GM20431 (cell line): ENCODE data around the gene GRIK1.

Experiments
- in situ Hi-C: fragments of 300-500 bp; cut with MseI, MboI; formaldehyde crosslinking; loops from one replicate; pipeline ENCODE4 v1.15.0; 2020; ENCODE audit warnings: low sequenced_read_pairs; ENCODE audit not compliant: unreplicated experiment

GRIK1 gene

DNA sequence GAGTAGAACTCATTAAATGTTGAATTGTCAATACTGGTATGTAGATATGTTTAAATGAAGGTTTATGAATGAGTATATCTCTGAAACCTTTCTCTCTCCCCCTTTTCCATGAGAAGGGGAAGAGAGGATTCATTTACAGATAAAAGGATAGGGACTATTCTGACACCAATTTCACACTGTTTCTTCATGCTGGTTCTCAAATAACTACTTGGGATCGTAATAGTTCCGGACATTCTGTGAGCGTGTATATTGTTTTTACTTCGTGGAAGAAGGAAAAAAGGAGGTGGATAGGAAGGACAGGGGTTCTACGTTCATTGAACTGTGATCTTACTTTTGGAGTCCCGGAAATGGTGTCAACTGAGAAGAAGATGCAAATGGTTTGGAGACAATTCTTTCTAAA lies 284.2 kb downstream of the GRIK1 start:
- in situ Hi-C loops: no loop called here

- in situ Hi-C loops: no loop called here
Observed at GRCh38 chr21:29654855-29655254, 284.9 kb downstream of the GRIK1 start.

- in situ Hi-C loops: no loop called here
Observed at GRCh38 chr21:29654203-29654602, 285.6 kb downstream of the GRIK1 start.

DNA sequence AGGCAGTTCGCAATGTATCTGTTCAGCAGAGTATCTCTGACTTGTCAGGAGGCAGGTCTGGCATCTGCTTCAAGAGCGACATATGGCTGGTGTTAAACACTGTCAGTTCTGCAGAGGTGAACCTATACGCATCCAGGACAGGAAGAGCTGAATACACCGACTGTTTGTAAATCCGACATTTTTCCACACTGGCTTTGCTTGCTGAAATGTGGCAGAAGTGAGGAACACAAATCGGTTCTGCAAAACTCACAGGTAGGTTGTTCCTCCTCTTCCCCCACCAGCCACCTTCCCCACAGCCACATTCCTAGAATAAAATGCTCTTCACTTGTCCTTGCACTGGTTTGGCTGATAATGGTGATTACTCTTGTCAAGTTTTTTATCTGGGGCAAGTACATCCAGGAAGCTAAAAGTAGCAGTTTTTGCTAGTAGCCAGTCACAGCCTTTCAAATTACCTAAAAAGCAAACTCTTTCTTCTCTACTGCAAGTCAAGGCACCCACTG lies 289.2 kb downstream of the GRIK1 start:
- in situ Hi-C loops: no loop called here

DNA sequence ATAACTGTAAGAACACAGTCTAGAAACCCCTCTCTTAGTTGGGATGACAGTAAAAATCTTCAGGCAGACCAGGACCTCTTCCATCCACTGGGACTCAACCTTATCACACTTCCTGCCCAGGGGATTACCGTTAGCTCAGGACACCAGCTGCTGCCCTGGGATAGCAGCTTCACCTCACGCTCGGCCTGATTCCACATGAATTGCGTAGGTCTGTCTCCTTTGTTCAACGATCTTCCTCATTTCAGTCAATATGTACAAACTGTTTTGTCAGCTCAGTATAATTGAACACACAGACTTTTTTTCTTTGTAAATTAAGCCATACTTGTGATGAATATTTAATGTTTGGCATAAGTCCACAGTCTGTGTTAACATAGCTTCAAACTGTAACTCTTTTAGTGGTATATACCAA lies 290.4 kb downstream of the GRIK1 start:
- in situ Hi-C loops: no loop called here

DNA sequence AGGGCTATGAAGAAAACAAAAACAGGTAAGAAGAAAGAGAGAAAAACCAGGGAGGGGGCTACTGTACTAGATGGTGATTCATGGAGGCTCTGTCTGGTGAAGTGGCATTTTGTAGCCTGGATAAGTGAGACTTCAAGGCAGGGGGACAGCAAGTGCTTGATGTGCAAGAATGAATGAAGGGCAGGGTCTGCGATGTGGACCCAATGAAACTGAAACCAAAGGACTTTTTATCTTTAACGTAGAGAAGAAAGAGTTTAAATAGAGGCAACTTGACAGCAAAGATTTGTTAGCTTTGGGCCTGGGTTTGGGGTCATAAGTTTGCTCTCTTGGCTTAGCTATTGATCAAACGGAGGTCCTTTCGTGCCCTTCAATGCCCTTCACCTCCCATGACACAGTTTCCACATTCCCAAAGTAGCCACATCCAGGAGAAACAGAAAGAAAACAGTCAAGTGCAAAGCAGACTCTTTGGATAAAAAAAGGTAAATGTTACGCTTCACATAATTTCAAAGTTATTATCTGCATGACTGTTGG lies 291.0 kb downstream of the GRIK1 start:
- in situ Hi-C loops: no loop called here

DNA sequence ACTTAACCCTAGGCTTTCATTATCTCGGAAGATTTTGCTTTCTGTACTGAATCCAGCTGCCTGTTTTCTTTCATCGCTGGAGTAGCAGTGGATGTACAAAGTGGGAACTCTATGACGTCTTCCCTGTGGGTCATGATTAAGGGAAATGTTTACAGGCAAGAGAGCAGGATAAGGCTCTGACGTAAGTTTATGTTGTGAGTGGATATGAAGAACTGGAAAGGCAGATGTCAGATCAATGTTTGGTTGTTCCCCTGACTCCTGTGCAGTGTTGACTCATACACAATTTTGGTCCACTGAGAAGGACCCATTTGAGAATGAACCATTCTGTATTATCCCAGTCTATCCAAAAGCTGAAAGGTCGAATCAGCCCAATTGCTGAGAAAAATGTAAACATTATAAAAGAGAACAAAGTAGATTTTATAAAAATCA lies 292.4 kb downstream of the GRIK1 start:
- in situ Hi-C loops: no loop called here

- in situ Hi-C loops: no loop called here
Observed at GRCh38 chr21:29645666-29646553, 293.9 kb downstream of the GRIK1 start.

GRCh38 chr21:29643289-29643688 lies 296.5 kb downstream of the GRIK1 start:
- in situ Hi-C loops: no loop called here

GRCh38 chr21:29642551-29643245 lies 297.1 kb downstream of the GRIK1 start:
- in situ Hi-C loops: no loop called here

DNA sequence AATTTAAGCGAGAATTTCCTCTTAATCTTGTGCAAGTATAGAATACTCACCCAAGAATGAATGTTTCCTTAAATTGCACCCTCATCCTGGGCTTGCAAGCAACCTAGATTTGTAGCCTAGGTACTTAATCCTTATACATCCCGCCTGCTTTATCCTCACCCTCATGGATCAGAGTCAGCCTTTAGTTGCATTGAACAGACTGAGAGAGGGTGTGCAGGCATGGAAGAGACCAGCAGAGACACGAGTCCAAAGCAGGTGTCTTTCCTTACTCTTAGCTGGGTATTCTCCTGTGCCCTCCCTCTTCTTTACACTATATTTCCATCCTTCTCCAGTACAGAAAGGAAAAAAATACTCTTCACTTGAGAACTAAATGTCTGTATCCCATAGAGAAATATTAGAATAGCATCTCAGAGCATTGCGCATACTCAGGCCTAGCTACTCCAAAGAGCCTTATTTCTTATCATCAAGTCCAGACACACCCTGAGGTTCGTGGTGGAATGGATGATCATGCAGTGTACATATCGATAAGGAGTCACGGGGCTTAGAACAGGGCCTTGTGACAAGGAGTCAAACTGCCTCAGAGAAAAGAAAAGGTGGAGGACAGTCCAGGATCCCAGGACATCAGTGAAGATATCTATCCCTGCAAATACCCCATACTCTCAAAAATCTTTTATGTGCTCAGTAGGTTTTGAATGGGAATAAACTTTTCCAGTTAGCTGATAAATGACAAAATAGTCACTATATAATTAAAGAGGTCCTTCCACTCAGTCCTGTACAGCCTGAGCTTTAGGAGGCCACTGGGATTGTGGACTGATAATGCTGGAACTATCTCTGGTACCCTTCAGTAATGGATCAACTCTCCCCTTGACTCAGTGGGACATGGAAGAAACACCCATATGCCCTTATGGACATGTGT lies 297.9 kb downstream of the GRIK1 start:
- in situ Hi-C loops: no loop called here

DNA sequence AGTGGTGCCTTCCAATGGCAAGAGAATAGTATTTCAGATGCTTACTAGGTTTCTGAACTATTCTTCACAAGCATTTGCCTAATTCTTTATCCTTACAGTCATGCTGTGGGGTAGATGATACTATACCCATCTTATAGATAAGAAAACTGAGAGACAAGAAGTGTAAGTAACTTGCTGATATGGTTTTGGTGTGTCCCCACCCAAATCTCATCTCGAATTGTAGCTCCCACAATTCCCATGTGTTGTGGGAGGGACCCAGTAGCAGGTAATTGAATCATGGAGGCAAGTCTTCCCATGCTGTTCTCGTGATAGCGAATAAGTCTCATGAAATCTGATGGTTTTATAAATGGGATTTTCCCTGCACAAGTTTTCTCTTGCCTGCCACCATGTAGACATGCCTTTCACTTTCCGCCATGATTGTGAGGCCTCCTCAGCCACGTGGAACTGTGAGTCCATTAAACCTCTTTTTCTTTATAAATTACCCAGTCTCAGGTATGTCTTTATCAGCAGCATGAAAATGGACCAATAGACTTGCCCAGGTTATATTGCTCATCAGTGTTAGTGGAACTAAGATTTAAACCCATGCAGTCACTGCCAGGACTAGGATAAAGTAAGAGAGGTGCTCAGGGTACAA lies 298.7 kb downstream of the GRIK1 start:
- in situ Hi-C loops: no loop called here

DNA sequence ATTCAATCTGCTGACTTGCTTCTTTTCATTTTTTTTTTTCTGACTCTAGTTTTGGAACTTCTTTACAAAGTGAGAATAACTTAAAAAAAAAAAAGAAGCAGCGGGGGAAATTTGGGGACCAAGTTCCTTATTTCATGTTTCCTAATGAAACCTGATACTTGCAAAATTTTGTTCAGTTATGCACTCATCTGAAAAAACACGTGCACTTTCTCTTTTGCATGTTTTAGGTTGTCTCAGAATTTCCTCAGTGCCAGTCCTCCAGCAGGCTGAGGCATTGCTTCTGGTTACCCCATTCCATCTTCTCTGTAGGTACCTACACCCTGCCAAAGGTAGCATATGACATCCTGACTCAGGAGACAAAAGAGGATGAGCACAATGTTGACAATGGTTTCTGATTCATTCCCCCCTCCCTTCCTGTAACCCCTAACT lies 299.7 kb downstream of the GRIK1 start:
- in situ Hi-C loops: no loop called here

GRCh38 chr21:29639366-29640079 lies 300.3 kb downstream of the GRIK1 start:
- in situ Hi-C loops: no loop called here

DNA sequence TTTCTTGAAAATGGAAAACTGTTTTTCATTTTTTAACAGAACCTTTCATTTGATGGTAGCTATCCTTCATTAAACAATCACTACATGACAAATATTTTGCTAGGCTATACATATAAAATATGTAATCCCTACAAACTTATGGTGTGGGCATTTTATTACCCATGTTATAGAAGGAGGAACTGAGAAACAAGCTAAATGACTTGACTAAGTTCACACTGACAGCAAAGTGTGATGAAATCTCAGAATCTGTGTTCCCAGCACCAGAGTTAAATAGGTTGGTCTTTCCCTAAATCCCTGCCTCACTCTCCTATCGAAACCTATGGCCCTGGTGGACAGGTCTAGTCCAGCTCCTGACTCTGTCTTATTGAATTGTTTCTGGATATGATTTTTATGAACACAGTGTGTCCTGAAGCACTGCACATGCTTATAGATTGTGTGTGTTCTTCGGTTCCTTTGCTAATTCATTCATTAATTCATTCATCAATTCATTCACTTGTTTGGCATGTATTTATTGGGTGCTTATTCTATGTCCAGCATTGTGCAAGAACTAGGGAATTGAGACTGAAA lies 301.0 kb downstream of the GRIK1 start:
- in situ Hi-C loops: no loop called here

- in situ Hi-C loops: no loop called here
Observed at GRCh38 chr21:29638138-29638537, 301.7 kb downstream of the GRIK1 start.

- in situ Hi-C loops: no loop called here
Observed at GRCh38 chr21:29637553-29637952, 302.2 kb downstream of the GRIK1 start.

DNA sequence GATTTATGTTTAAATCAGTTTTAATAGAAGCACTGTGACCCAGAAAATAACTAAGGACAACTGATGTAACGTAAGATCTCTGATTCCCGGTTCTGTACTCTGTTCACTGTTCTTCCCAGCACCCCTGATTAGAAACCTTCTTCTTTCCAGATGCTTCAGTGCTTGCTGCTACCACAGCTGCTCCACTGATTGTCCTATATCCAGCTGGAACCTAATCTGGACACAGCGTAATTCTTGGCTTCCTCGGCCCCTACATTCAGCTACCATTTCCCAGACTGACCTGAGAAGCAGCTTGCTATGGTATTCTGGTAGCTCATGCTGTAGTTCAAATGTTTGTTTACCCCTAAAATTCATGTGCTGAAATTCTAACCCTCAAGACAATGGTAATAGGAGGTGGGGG lies 302.7 kb downstream of the GRIK1 start:
- in situ Hi-C loops: no loop called here

DNA sequence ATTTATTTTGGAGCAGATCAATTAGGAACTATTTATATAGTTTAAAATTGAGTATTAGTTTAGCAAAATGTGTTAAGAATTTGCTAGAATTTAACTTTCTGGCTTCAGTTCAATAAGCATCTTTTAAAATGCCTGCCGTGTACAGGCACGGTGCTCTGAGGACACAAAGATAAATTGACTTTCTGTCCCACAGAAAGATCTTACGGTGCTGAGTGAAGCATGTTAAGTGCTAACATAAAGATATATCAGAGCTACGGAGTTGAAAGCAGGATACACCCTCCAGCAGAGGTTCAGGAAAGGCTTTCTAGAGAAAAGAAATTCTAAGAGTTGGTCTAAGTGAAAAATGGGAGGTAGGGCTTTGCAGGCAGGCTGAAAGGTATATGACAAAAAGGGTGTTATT lies 305.4 kb downstream of the GRIK1 start:
- in situ Hi-C loops: no loop called here
